HG03139 (cell line): ENCODE results near the gene LHX5.

Experiments used
- ATAC-seq: cut with Tn5 transposase; IDR thresholded peaks from one replicate; pipeline ENCODE4 v1.9.1; 2021; ENCODE audit not compliant: unreplicated experiment

The LHX5 gene

GRCh38 chr12:113420996-113421595, 50.6 kb downstream of the LHX5 start:
- ATAC-seq: no peak

DNA sequence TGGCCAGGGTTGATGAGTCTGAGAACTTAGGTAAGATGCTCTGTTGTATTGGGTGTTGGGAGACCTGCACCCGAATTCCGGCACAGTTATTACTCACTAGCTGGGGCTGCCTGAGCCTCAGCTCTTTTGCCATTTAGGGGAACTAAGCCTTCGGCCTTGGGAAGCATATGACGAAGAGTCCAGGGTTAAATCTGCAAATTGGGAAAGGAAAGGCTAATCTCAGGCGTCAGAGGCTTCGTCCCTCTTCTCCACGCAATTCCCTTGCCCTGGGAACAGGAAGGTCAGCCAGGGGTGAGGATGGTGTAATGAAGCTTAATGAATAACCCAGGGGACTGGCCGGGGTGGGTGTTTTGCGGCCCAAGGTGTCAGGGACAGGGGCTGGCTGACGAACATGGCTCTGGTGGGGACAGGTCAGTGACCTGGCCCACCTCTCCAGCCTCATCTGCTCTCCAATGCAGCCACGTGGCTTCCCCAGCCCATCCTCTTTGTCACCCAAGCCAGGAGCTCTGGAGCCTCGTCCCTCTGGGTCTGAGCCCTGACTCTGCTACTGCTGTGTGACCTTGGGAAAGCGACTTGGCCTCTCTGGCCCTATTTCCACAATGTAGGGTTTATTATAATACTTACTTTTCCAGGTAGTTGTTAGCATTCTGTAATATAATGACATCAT, 53.3 kb downstream of the LHX5 start:
- no peak for ATAC-seq

GRCh38 chr12:113416091-113416754, 55.4 kb downstream of the LHX5 start:
- ATAC-seq: no peak

DNA sequence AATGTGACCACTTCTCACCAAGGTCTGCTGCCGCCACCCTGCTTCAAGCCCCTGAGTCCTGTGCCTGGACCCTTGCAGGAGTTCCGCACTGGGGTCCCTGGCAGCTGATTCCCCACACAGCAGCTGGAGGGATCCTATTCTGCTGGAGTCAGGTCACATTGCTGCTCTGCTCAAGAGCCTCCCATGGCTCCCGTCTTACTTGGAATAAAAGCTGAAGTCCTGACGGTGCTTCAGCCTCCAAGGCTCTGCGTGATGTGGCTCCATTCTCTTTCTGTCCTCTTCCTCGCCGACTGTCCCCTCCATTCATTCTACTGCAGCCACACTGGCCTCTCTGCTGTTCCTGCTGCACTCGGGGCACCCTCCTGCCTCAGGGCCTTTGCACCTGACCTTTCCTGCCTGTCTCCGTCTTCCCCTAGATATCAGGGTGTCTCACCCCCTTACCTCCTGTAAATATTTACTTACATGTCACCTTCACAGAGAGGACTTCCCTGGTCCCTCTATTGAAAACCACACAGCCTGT, 57.1 kb downstream of the LHX5 start:
- no peak for ATAC-seq

GRCh38 chr12:113413488-113413939, 58.2 kb downstream of the LHX5 start:
- no peak for ATAC-seq
